Middle frontal gyrus (tissue), 1 donor: ENCODE data around the gene MILR1.
A peak's percentile ranks its signal among the peaks of the same experiment; 100 is the strongest.

Experiments used
- DNase-seq: peaks from one replicate; pipeline ENCODE4 v3.0.0-alpha.2; 2015; ENCODE audit warnings: low spot score; ENCODE audit errors: extremely low spot score

MILR1 gene

DNA sequence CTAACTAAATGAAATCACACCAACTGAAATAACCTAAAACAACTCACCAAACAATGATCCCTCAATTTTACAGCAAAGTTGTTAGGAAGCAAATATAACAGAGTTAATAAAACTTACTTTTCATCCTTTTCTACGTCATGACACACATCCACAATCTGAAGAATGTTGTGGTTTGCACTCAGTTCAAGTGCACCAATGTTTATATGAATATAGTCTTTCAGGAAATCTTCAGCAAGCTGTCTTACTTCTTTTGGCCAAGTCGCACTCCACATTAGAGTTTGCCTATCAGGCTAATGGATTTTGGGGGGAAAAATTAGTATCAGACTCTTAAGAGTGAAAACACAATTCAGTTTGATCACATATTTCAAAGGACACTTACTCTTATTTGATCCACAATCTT lies 53.9 kb downstream of the MILR1 start:
- no peak for DNase-seq

GRCh38 chr17:64503341-64503740 lies 54.4 kb downstream of the MILR1 start:
- DNase-seq: no peak

DNA sequence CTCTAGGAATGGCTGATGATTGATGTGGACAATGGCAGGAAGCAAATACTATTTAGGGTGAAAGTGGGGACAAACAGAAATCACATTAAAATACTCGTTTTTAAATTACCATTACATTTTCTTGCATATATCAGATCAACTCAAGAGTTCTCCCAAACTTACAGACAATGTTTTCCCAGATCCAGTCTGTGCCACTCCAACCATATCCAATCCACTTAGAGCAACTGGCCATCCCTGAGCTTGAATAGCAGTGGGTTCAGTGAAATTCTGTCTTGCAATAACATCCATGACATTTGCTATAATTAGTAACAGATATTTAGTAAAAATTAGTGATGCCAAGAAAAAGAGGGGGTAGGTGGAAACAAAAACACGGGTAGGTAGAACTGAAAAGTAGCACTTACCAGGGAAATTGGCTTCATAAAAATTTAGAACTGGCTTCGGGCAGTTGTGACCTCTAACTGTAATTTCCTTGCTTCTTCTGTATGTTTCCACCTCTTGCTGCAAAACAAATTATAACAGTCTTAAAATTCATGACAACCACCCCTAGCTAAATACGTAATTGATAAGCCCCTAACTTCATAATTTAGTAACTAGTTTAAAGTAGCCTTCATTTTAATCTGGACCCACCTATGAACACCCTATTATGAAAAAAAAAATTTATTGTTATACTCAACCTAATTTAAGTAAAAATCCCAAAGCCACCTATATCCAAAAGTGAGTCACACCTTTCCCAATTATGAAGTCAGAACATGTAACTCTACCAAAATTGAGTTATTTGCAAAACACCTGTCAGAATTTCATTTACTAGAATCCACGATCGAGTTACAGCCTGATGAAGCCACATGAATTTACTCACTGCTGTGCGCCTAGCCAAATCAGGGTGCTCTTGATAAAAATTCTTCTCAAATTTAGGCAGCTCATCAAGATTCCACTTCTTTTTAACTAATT lies 55.2 kb downstream of the MILR1 start:
- no peak for DNase-seq

- no peak for DNase-seq
These were observed 55.9 kb downstream of the MILR1 start for GRCh38 chr17:64504769-64505339.

GRCh38 chr17:64505340-64506200 lies 56.7 kb downstream of the MILR1 start:
- DNase-seq: peak; percentile 83

GRCh38 chr17:64506201-64506575 lies 57.3 kb downstream of the MILR1 start, which contains the start of gene DDX5:
TSS of gene DDX5 (minus strand) at chr17:64506289. CDS start at chr17:64506119, 170 bp downstream.
- DNase-seq: peak; percentile 89

DNA sequence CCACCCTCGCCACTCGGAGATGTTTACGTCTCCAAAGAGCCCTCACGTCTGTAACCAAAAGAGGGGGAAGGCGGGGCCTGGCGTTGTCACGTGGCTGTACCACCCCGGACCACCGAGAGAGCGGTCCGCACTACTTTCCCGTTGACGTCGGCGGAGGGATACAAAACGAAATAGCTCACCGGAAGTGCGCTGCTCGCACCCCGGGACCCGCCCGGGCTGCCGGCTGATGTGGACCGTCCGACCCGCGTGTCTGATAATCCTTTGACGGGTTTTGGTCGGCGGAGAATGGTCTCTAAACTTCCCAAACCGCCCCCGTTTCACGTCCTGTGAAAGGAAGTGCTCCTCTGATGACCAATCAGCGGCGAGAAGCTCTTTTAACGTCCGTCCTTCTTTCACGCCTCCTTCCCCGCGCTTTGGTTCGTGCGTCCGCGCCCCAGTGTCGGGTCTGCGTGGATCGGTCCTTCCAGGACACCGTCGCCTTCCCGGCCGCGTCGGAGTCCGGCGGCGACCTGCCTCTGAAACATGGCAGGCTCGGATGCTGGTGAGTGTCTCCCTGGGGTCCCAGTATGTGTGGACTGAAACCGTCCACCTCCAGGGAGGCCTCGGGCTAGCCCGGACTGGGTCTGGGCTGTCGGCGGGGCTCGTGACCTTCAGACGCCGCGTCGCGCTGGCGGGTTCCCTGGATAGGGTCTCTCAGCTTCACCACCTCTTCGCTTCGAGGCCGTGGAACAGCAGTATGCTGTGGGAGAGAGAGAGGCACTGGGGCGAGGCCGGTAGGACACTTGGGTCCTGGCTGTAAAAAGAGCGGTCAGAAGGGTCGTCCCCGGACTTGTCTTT lies 57.9 kb downstream of the MILR1 start, which contains the start of gene CEP95:
Gene CEP95, plus strand, starts transcription at position 402 of the 837 bp plus-strand sequence. Its CDS starts 121 bp downstream, at position 523.
- DNase-seq: peak; percentile 83

- DNase-seq: peak; percentile 52
These were observed 58.5 kb downstream of the MILR1 start for GRCh38 chr17:64507413-64507782.

- no peak for DNase-seq
These were observed 59.8 kb downstream of the MILR1 start for GRCh38 chr17:64508683-64509082.

- no peak for DNase-seq
These were observed 60.3 kb downstream of the MILR1 start for GRCh38 chr17:64509179-64509578.

GRCh38 chr17:64515419-64515818 lies 66.5 kb downstream of the MILR1 start:
- DNase-seq: no peak

DNA sequence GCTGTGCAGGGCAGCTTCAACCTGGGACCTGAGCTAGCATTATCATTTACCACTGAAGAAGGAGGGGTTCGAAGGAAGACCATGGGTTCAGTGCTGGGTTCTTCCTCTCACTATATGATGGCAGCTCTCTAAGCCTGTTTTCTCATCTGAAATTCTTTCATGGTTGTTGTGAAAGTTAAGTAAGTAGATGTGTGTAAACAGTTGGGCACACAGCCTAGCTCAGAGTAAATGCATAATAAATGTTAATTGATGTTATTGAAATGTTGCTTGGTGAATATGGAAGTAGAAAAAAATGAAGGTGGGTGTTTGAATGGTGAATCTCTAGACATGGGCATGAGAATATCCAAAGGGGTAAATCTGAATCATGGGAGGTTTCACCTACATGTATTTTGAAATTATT lies 66.9 kb downstream of the MILR1 start:
- DNase-seq: no peak
